ENCODE data around the gene HELQ.
"Not testable (repeated sequence)": the region's sequence is repeated elsewhere in the genome, so short reads cannot be mapped to it uniquely, and the experiment has no call there.

DNA sequence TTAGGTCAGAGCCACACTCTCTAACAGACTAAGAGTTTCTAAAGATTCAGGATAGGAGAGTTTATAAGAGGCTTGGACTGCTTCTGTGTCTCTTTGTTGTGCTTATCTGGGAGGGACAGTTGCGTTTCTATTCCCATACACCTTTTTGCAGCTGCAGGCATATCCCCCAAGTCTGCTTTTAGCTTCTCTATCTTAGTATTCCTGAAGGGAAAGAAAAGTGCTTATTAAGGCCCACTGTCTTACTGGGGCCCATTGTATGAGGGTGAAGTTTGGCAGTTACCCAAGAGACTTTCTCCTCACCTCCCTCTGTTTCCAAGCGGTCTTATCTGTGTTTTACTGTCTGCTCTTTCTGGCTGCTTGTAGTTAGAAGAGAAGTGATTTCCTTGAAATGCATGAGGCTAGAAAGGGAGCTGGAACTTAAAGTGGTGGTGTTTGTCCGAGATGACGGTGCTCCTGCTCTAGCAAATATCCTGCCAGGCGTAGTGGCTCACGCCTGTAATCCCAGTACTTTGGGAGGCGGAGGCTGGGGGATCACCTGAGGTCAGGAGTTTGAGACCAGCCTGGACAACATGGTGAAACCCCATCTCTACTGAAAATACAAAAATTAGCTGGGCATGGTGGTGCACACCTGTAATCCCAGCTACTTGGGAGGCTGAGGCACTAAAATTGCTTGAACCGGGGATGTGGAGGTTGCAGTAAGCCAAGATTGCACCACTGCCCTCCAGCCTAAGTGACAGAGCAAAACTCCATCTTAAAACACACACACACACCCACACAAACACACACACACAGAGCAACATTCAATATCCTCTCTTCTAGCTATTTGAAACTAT, 40.7 kb upstream of the HELQ start:
- TF ChIP-seq, protein P1, sequence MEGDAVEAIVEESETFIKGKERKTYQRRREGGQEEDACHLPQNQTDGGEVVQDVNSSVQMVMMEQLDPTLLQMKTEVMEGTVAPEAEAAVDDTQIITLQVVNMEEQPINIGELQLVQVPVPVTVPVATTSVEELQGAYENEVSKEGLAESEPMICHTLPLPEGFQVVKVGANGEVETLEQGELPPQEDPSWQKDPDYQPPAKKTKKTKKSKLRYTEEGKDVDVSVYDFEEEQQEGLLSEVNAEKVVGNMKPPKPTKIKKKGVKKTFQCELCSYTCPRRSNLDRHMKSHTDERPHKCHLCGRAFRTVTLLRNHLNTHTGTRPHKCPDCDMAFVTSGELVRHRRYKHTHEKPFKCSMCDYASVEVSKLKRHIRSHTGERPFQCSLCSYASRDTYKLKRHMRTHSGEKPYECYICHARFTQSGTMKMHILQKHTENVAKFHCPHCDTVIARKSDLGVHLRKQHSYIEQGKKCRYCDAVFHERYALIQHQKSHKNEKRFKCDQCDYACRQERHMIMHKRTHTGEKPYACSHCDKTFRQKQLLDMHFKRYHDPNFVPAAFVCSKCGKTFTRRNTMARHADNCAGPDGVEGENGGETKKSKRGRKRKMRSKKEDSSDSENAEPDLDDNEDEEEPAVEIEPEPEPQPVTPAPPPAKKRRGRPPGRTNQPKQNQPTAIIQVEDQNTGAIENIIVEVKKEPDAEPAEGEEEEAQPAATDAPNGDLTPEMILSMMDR (IDR thresholded peaks at IDR 0.05): not testable (repeated sequence)
- TF ChIP-seq POLR2A (IDR thresholded peaks at IDR 0.05); EP300 (IDR thresholded peaks at IDR 0.05; ENCODE audit: low read depth); POLR2AphosphoS5 (IDR thresholded peaks at IDR 0.05): not testable (repeated sequence)
